ENCODE results near the gene HBM. TPM values are rescaled to one million over a fixed set of nuclear protein-coding genes. Genes with fewer than 3 reads are reported as not detected.

The HBM gene
- polyA plus RNA-seq, 1 donor (not counting 4 experiments of a cell fraction or from before 2014, with no cell fraction given): not detected

- H3K27me3 ChIP-seq (ENCODE audit: control insufficient read depth, extremely low read depth, insufficient read depth, low read length): no peaks in the 10 kb centered on the region
- dilution Hi-C loops (cut with MboI; ENCODE audit: extremely low pct_ligation_motif_present, low sequenced_read_pairs): no loop called here
- no peaks in the 10 kb centered on the region for H3K9me1 ChIP-seq (ENCODE audit: control insufficient read depth, extremely low read depth, insufficient read depth, low read length)
- no peak overlapping the region for H3K4me2 ChIP-seq (ENCODE audit: control insufficient read depth, extremely low read depth, insufficient read depth, low read depth, low read length)
- FAIRE-seq (no peak), DNase-seq (ENCODE audit: low read depth, low spot score) (no peak)
- H3K4me3 ChIP-seq (ENCODE audit: control insufficient read depth in 2 of 3, extremely low read depth in 1 of 3, insufficient read depth in 2 of 3, low read depth in 1 of 3, low read length in 3 of 3): no peak overlapping the region
- TF ChIP-seq EZH2 (IDR thresholded peaks at IDR 0.05; ENCODE audit: low read length): no peak
- no peak for TF ChIP-seq CTCF (optimal IDR thresholded peaks at IDR 0.05 in 1 of 3, IDR thresholded peaks at IDR 0.05 in 1 of 3, conservative IDR thresholded peaks at IDR 0.05 in 1 of 3; ENCODE audit: extremely low read depth in 1 of 3, insufficient read depth in 2 of 3, low read length in 3 of 3)
- peaks cover 3% of the 10 kb centered on the region for H3K79me2 ChIP-seq (ENCODE audit: control insufficient read depth, insufficient read depth, low read length)
- no peaks in the 10 kb centered on the region for H3K4me1 ChIP-seq (ENCODE audit: control insufficient read depth, extremely low read depth, insufficient read depth, low read length)
- no peak overlapping the region for H3K27ac ChIP-seq (ENCODE audit: control insufficient read depth, insufficient read depth, low read length)
- H3K9me3 ChIP-seq (ENCODE audit: control insufficient read depth, low read depth, low read length): no peaks in the 10 kb centered on the region
- H2AFZ ChIP-seq (ENCODE audit: control insufficient read depth, low read length): no peak overlapping the region
- peaks cover 9% of the 10 kb centered on the region for H4K20me1 ChIP-seq (ENCODE audit: control insufficient read depth, extremely low read depth, insufficient read depth, low read length)
- no peak overlapping the region for H3K9ac ChIP-seq (ENCODE audit: control insufficient read depth, extremely low read depth, insufficient read depth, low read length)
- peaks cover 38 to 41% of the 10 kb centered on the region in 2 experiments for H3K36me3 ChIP-seq (ENCODE audit: control insufficient read depth in 2 of 2, extremely low read depth in 1 of 2, insufficient read depth in 2 of 2, low read length in 2 of 2)
Observed at GRCh38 chr16:193441-193840, 27.7 kb downstream of the HBM start.

GRCh38 chr16:194516-194915 is 28.7 kb downstream of the HBM start:
- Histone ChIP-seq H3K27ac (ENCODE audit: control insufficient read depth, insufficient read depth, low read length) (no peak overlapping the region), H3K4me3 (ENCODE audit: control insufficient read depth in 2 of 3, extremely low read depth in 1 of 3, insufficient read depth in 2 of 3, low read depth in 1 of 3, low read length in 3 of 3) (no peak overlapping the region), H2AFZ (ENCODE audit: control insufficient read depth, low read length) (no peak overlapping the region), H3K36me3 (ENCODE audit: control insufficient read depth in 2 of 2, extremely low read depth in 1 of 2, insufficient read depth in 2 of 2, low read length in 2 of 2) (peaks cover 37 to 44% of the 10 kb centered on the region in 2 experiments), H3K9me3 (ENCODE audit: control insufficient read depth, low read depth, low read length) (no peaks in the 10 kb centered on the region), H3K4me1 (ENCODE audit: control insufficient read depth, extremely low read depth, insufficient read depth, low read length) (no peaks in the 10 kb centered on the region), H3K4me2 (ENCODE audit: control insufficient read depth, extremely low read depth, insufficient read depth, low read depth, low read length) (no peak overlapping the region), H4K20me1 (ENCODE audit: control insufficient read depth, extremely low read depth, insufficient read depth, low read length) (peaks cover 9% of the 10 kb centered on the region), H3K9ac (ENCODE audit: control insufficient read depth, extremely low read depth, insufficient read depth, low read length) (no peak overlapping the region), H3K9me1 (ENCODE audit: control insufficient read depth, extremely low read depth, insufficient read depth, low read length) (no peaks in the 10 kb centered on the region), H3K79me2 (ENCODE audit: control insufficient read depth, insufficient read depth, low read length) (peaks cover 3% of the 10 kb centered on the region), H3K27me3 (ENCODE audit: control insufficient read depth, extremely low read depth, insufficient read depth, low read length) (no peaks in the 10 kb centered on the region)
- no peak for DNase-seq (ENCODE audit: low read depth, low spot score)
- FAIRE-seq: no peak
- dilution Hi-C loops (cut with MboI; ENCODE audit: extremely low pct_ligation_motif_present, low sequenced_read_pairs): no loop called here
- no peak for TF ChIP-seq CTCF (optimal IDR thresholded peaks at IDR 0.05 in 1 of 3, IDR thresholded peaks at IDR 0.05 in 1 of 3, conservative IDR thresholded peaks at IDR 0.05 in 1 of 3; ENCODE audit: extremely low read depth in 1 of 3, insufficient read depth in 2 of 3, low read length in 3 of 3)
- no peak for TF ChIP-seq EZH2 (IDR thresholded peaks at IDR 0.05; ENCODE audit: low read length)

All from keratinocyte (primary cell).